HL-60 (cell line): Measurements from ENCODE around the gene DHFR2.
"Not testable (repeated sequence)": the region's sequence is repeated elsewhere in the genome, so short reads cannot be mapped to it uniquely, and the experiment has no call there.

Experiments used
- DNase-seq, 2 experiments: peaks; one replicate each; pipeline ENCODE4 v3.0.0-alpha.2; 2010 to 2020; ENCODE audit warnings: low read depth in 1 of 2, low spot score in 1 of 2
- H3K27ac ChIP-seq: fragments of 250-450 bp; sonication (Bioruptor Pico); replicated peaks from 2 replicates; pipeline ENCODE4 v1.5.1; 2020; ENCODE audit warnings: mild to moderate bottlenecking, moderate library complexity
- H3K27me3 ChIP-seq: fragments of 250-450 bp; sonication (Bioruptor Pico); 2 replicates; pipeline ENCODE4 v1.5.1; 2021; ENCODE audit warnings: mild to moderate bottlenecking, moderate library complexity; ENCODE audit not compliant: insufficient read depth, poor library complexity, severe bottlenecking
- H3K4me3 ChIP-seq: replicated peaks from 2 replicates; pipeline ENCODE4 v1.5.1; 2011; ENCODE audit warnings: mild to moderate bottlenecking, control low read depth, low read length; ENCODE audit not compliant: insufficient read depth
- CTCF ChIP-seq: IDR thresholded peaks from one replicate; pipeline ENCODE4 v1.5.1; 2011; ENCODE audit warnings: low read length, control low read depth, inconsistent platforms; ENCODE audit not compliant: insufficient read depth
- GABPA ChIP-seq: IDR thresholded peaks from 2 replicates; pipeline ENCODE4 v1.6.1; 2012; ENCODE audit warnings: low read depth
- POLR2AphosphoS5 ChIP-seq: IDR thresholded peaks from 2 replicates; pipeline ENCODE4 v1.6.1; 2012; ENCODE audit warnings: low read depth
- REST ChIP-seq: IDR thresholded peaks from 2 replicates; pipeline ENCODE4 v1.6.1; 2012; ENCODE audit warnings: low read depth; ENCODE audit not compliant: insufficient replicate concordance
- SPI1 ChIP-seq: IDR thresholded peaks from 2 replicates; pipeline ENCODE4 v1.6.1; 2012; ENCODE audit warnings: low read depth, mild to moderate bottlenecking, borderline replicate concordance

DHFR2 gene

GRCh38 chr3:94061297-94061696, 1.4 kb downstream of the DHFR2 start:
- TF ChIP-seq SPI1 (no peak), GABPA (no peak), CTCF (no peak), REST (no peak), POLR2AphosphoS5 (no peak)
- H3K27me3 ChIP-seq: no peaks in the 10 kb centered on the region
- DNase-seq: no peak
- H3K4me3 ChIP-seq: no peak overlapping the region
- no peak overlapping the region for H3K27ac ChIP-seq

- TF ChIP-seq SPI1: no peak
- no peak for TF ChIP-seq REST
- TF ChIP-seq GABPA: no peak
- TF ChIP-seq POLR2AphosphoS5: no peak
- H3K4me3 ChIP-seq: no peak overlapping the region
- DNase-seq: no peak
- H3K27me3 ChIP-seq: no peaks in the 10 kb centered on the region
- H3K27ac ChIP-seq: no peak overlapping the region
Observed at GRCh38 chr3:94050546-94050945, 12.2 kb downstream of the DHFR2 start.

GRCh38 chr3:94049267-94049666, 13.4 kb downstream of the DHFR2 start:
- DNase-seq: no peak
- no peak overlapping the region for H3K27ac ChIP-seq
- no peak overlapping the region for H3K4me3 ChIP-seq
- no peaks in the 10 kb centered on the region for H3K27me3 ChIP-seq
- TF ChIP-seq SPI1 (no peak), POLR2AphosphoS5 (no peak), REST (no peak)

- no peak for DNase-seq
- Histone ChIP-seq H3K27me3 (no peaks in the 10 kb centered on the region), H3K27ac (no peak overlapping the region), H3K4me3 (no peak overlapping the region)
- TF ChIP-seq GABPA: no peak
- TF ChIP-seq REST: no peak
- TF ChIP-seq CTCF: no peak
- no peak for TF ChIP-seq POLR2AphosphoS5
- no peak for TF ChIP-seq SPI1
Observed at GRCh38 chr3:94046533-94046932, 16.2 kb downstream of the DHFR2 start.

GRCh38 chr3:94044100-94044936, 18.4 kb downstream of the DHFR2 start:
- H3K4me3 ChIP-seq, H3K27me3 ChIP-seq, DNase-seq, H3K27ac ChIP-seq: not testable (repeated sequence)
